Astrocyte (in vitro differentiated cells and primary cell): ENCODE data around the gene GABRA5. TPM values are rescaled to one million over a fixed set of nuclear protein-coding genes. Genes with fewer than 3 reads are reported as not detected.

Experiments used
- DNase-seq: peaks from one replicate; pipeline ENCODE4 v3.0.0-alpha.2; 2010; ENCODE audit warnings: low read depth
- FAIRE-seq: peaks from 2 replicates; lab custom pipeline; 2011; peaks lifted over from hg19 to GRCh38; lab: Jason Lieb, UNC
- H2AFZ ChIP-seq: 2 replicates; pipeline ENCODE4 v1.6.0; 2012; ENCODE audit warnings: low read depth, low read length, inconsistent platforms
- H3K27ac ChIP-seq: 2 replicates; pipeline ENCODE4 v1.5.1; 2011; ENCODE audit warnings: low read depth, low read length, inconsistent platforms
- H3K27me3 ChIP-seq: 2 replicates; pipeline ENCODE4 v1.6.0; 2011; ENCODE audit warnings: low read length, inconsistent platforms; ENCODE audit not compliant: insufficient read depth
- H3K36me3 ChIP-seq: 2 replicates; pipeline ENCODE4 v1.5.1; 2011; ENCODE audit warnings: low read length, inconsistent platforms; ENCODE audit not compliant: insufficient read depth
- H3K4me1 ChIP-seq: 2 replicates; pipeline ENCODE4 v1.5.1; 2011; ENCODE audit warnings: low read length, inconsistent platforms; ENCODE audit not compliant: insufficient read depth
- H3K4me2 ChIP-seq: 2 replicates; pipeline ENCODE4 v1.6.0; 2012; ENCODE audit warnings: low read length, inconsistent platforms
- H3K4me3 ChIP-seq: 2 replicates; pipeline ENCODE4 v1.5.1; 2011; ENCODE audit warnings: low read depth, mild to moderate bottlenecking, low read length, inconsistent platforms; ENCODE audit not compliant: insufficient read depth
- H3K79me2 ChIP-seq: 2 replicates; pipeline ENCODE4 v1.6.0; 2012; ENCODE audit warnings: mild to moderate bottlenecking, low read length, inconsistent platforms; ENCODE audit not compliant: insufficient read depth
- H3K9ac ChIP-seq: 2 replicates; pipeline ENCODE4 v1.6.0; 2012; ENCODE audit warnings: mild to moderate bottlenecking, low read length, inconsistent platforms
- H3K9me3 ChIP-seq: 2 replicates; pipeline ENCODE4 v1.5.1; 2012; ENCODE audit warnings: low read depth, mild to moderate bottlenecking, low read length, inconsistent platforms; ENCODE audit not compliant: insufficient read depth
- H4K20me1 ChIP-seq: 2 replicates; pipeline ENCODE4 v1.6.0; 2012; ENCODE audit warnings: low read length, inconsistent platforms; ENCODE audit not compliant: insufficient read depth
- H3K27ac Mint-ChIP-seq: one replicate; pipeline ENCODE4 v1.8.0; 2021; ENCODE audit warnings: mild to moderate bottlenecking, mixed read lengths; ENCODE audit not compliant: unreplicated experiment
- H3K27me3 Mint-ChIP-seq: one replicate; pipeline ENCODE4 v1.8.0; 2021; ENCODE audit warnings: low read depth, mixed read lengths; ENCODE audit not compliant: unreplicated experiment
- H3K36me3 Mint-ChIP-seq: one replicate; pipeline ENCODE4 v1.8.0; 2021; ENCODE audit warnings: low read depth, mixed read lengths; ENCODE audit not compliant: unreplicated experiment
- H3K4me1 Mint-ChIP-seq: one replicate; pipeline ENCODE4 v1.8.0; 2021; ENCODE audit warnings: low read depth, mixed read lengths; ENCODE audit not compliant: unreplicated experiment
- H3K4me3 Mint-ChIP-seq: one replicate; pipeline ENCODE4 v1.8.0; 2021; ENCODE audit warnings: mild to moderate bottlenecking, moderate library complexity, mixed read lengths; ENCODE audit not compliant: unreplicated experiment
- H3K9me3 Mint-ChIP-seq: one replicate; pipeline ENCODE4 v1.8.0; 2021; ENCODE audit warnings: mild to moderate bottlenecking, mixed read lengths; ENCODE audit not compliant: unreplicated experiment
- CTCF ChIP-seq: IDR thresholded peaks from 2 replicates; pipeline ENCODE4 v1.5.1; 2011; ENCODE audit warnings: low read depth, mild to moderate bottlenecking, inconsistent platforms, low read length, moderate library complexity; ENCODE audit not compliant: insufficient read depth
- EZH2 ChIP-seq: IDR thresholded peaks from 2 replicates; pipeline ENCODE4 v1.6.1; 2012; ENCODE audit warnings: mild to moderate bottlenecking, low read length, inconsistent platforms; ENCODE audit not compliant: insufficient read depth
- total RNA-seq: library from RNA; stranded (reverse); gene quantifications from 2 replicates; pipeline ENCODE4 v1.2.1, GENCODE V29; 2021

Gene GABRA5
- total RNA-seq, 1 donor from 2014 or later, result 7.9 TPM

GRCh38 chr15:26842391-26842790, 24.5 kb upstream of the GABRA5 start:
- Histone ChIP-seq H3K27ac (no peak overlapping the region), H3K4me3 (no peak overlapping the region), H2AFZ (no peak overlapping the region), H3K9ac (no peak overlapping the region), H3K4me2 (no peak overlapping the region), H3K9me3 (peaks cover 3% of the 10 kb centered on the region), H3K36me3 (no peaks in the 10 kb centered on the region), H3K27me3 (no peaks in the 10 kb centered on the region), H3K4me1 (no peaks in the 10 kb centered on the region), H4K20me1 (no peaks in the 10 kb centered on the region), H3K79me2 (no peaks in the 10 kb centered on the region)
- Mint-ChIP-seq H3K27me3 (peaks cover 6% of the 10 kb centered on the region), H3K27ac (no peak overlapping the region), H3K4me1 (no peaks in the 10 kb centered on the region), H3K4me3 (no peak overlapping the region), H3K36me3 (no peaks in the 10 kb centered on the region), H3K9me3 (no peaks in the 10 kb centered on the region)
- no peak for TF ChIP-seq EZH2
- no peak for TF ChIP-seq CTCF
- DNase-seq (no peak), FAIRE-seq (no peak)

- H3K9me3 Mint-ChIP-seq, result peaks cover 4% of the 10 kb centered on the region
- Histone ChIP-seq H3K27ac (no peak overlapping the region), H4K20me1 (no peaks in the 10 kb centered on the region), H3K4me2 (no peak overlapping the region), H2AFZ (no peak overlapping the region), H3K9me3 (peaks cover 8% of the 10 kb centered on the region), H3K4me1 (no peaks in the 10 kb centered on the region), H3K4me3 (no peak overlapping the region), H3K79me2 (no peaks in the 10 kb centered on the region), H3K27me3 (no peaks in the 10 kb centered on the region), H3K9ac (no peak overlapping the region), H3K36me3 (no peaks in the 10 kb centered on the region)
- peaks cover 6% of the 10 kb centered on the region for H3K27me3 Mint-ChIP-seq
- H3K36me3 Mint-ChIP-seq, result no peaks in the 10 kb centered on the region
- DNase-seq (no peak), FAIRE-seq (no peak)
- TF ChIP-seq EZH2 (no peak), CTCF (no peak)
- H3K4me1 Mint-ChIP-seq, result no peaks in the 10 kb centered on the region
- H3K27ac Mint-ChIP-seq, result no peak overlapping the region
- H3K4me3 Mint-ChIP-seq, result no peak overlapping the region
Observed at GRCh38 chr15:26844901-26845300, 22.0 kb upstream of the GABRA5 start.

- Histone ChIP-seq H3K79me2 (no peaks in the 10 kb centered on the region), H4K20me1 (no peaks in the 10 kb centered on the region), H3K4me2 (no peak overlapping the region), H3K27me3 (no peaks in the 10 kb centered on the region), H2AFZ (no peak overlapping the region), H3K4me1 (no peaks in the 10 kb centered on the region), H3K4me3 (no peak overlapping the region), H3K27ac (no peak overlapping the region), H3K9me3 (peaks cover 8% of the 10 kb centered on the region), H3K9ac (no peak overlapping the region), H3K36me3 (no peaks in the 10 kb centered on the region)
- Mint-ChIP-seq H3K27ac (no peak overlapping the region), H3K4me3 (no peak overlapping the region), H3K4me1 (no peaks in the 10 kb centered on the region), H3K9me3 (peaks cover 4% of the 10 kb centered on the region), H3K36me3 (no peaks in the 10 kb centered on the region), H3K27me3 (no peaks in the 10 kb centered on the region)
- TF ChIP-seq CTCF, result no peak
- TF ChIP-seq EZH2, result no peak
- FAIRE-seq (no peak), DNase-seq (no peak)
Observed at GRCh38 chr15:26848498-26848897, 18.4 kb upstream of the GABRA5 start.
